ENCODE results near the gene MYOG.

MYOG gene

DNA sequence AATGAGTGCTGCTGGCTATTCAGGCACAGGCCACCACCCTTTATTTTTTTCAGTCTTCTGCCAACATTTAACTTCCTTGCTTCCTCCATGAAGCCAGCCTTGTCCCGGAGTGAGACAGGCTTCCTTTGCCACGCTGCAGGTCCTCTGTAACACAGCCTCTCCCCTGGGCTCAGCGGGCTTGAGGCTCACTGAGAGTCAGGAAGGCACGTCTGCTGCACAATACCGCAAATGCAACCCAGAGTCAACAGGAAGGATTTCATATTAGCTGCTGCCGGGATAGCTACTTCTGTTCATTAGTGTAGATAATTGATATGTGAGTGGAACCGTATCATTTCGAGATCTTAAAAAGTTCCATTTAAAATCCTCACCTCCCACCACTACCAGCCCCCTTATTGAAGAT is 22.5 kb downstream of the MYOG start:
- H3K9ac ChIP-seq (ENCODE audit: insufficient read length, low read depth), result no peak overlapping the region
- no peak overlapping the region for H3K4me3 ChIP-seq (ENCODE audit: insufficient read length, low read depth)
- H3K27me3 ChIP-seq (ENCODE audit: insufficient read depth, insufficient read length), result no peaks in the 10 kb centered on the region
- H3K36me3 ChIP-seq (ENCODE audit: insufficient read depth, insufficient read length, low read length), result peaks cover 28% of the 10 kb centered on the region
- H3K4me1 ChIP-seq (ENCODE audit: insufficient read depth, insufficient read length), result peaks cover 9% of the 10 kb centered on the region
- DNase-seq (ENCODE audit: low read depth, low spot score), result no peak
- no peak for TF ChIP-seq ZNF274 (IDR thresholded peaks at IDR 0.05; ENCODE audit: low read depth, low read length)
- TF ChIP-seq SUZ12 (IDR thresholded peaks at IDR 0.05; ENCODE audit: extremely low read depth, insufficient read depth, insufficient read length), result no peak
- TF ChIP-seq YY1 (IDR thresholded peaks at IDR 0.05; ENCODE audit: insufficient read depth, insufficient read length), result no peak
- peaks cover 10% of the 10 kb centered on the region; the same call in 1 of the 2 replicates for H3K9me3 ChIP-seq (ENCODE audit: insufficient read depth, low read length)

DNA sequence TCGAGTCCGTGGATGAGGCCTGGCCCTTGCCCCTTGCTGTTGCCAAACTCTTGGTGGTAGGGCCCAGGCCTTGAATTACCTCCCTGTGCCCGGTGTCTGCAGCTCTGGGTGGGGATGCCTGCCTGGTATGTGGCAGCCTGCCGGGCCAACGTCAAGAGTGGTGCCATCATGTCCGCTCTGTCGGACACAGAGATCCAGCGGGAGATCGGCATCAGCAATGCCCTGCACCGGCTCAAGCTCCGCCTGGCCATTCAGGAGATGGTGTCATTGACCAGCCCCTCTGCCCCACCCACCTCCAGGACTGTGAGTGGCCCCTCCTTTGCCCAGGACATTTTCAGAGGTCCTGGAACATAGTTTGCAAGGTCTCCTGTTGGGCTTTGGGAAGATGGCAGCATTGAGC is 25.7 kb downstream of the MYOG start:
- no peaks in the 10 kb centered on the region for H3K27me3 ChIP-seq (ENCODE audit: insufficient read depth, insufficient read length)
- no peak for DNase-seq (ENCODE audit: low read depth, low spot score)
- H3K9ac ChIP-seq (ENCODE audit: insufficient read length, low read depth), result no peak overlapping the region
- H3K4me3 ChIP-seq (ENCODE audit: insufficient read length, low read depth), result no peak overlapping the region
- H3K4me1 ChIP-seq (ENCODE audit: insufficient read depth, insufficient read length), result peaks cover 25% of the 10 kb centered on the region
- peaks cover 30% of the 10 kb centered on the region for H3K36me3 ChIP-seq (ENCODE audit: insufficient read depth, insufficient read length, low read length)
- H3K9me3 ChIP-seq (ENCODE audit: insufficient read depth, low read length), result peaks cover 10% of the 10 kb centered on the region; the same call in 1 of the 2 replicates
- TF ChIP-seq SUZ12 (IDR thresholded peaks at IDR 0.05; ENCODE audit: extremely low read depth, insufficient read depth, insufficient read length) (no peak), ZNF274 (IDR thresholded peaks at IDR 0.05; ENCODE audit: low read depth, low read length) (no peak), YY1 (IDR thresholded peaks at IDR 0.05; ENCODE audit: insufficient read depth, insufficient read length) (no peak)

DNA sequence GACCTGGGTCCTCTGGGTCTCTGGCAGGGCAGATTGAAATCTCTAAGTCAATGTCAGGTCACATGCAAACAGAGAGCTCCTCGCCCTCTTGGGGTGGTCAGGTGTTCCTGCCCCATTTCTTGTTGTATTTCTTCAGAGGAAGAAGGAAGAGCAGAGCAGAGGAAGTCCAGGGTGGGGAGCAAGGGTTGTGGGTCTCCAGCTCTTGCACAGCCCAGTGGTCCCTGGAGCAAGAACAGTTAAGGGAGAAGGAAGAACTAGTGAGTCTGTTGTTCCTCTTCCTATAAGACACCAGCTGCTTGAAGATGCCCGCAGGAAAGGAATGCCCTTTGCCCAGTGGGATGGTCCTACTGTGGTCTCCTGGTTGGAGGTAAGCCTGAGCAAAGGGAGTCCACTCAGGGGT is 26.3 kb downstream of the MYOG start:
- peaks cover 25% of the 10 kb centered on the region for H3K4me1 ChIP-seq (ENCODE audit: insufficient read depth, insufficient read length)
- no peaks in the 10 kb centered on the region for H3K27me3 ChIP-seq (ENCODE audit: insufficient read depth, insufficient read length)
- DNase-seq (ENCODE audit: low read depth, low spot score), result no peak
- H3K9ac ChIP-seq (ENCODE audit: insufficient read length, low read depth), result no peak overlapping the region
- no peak overlapping the region for H3K4me3 ChIP-seq (ENCODE audit: insufficient read length, low read depth)
- H3K36me3 ChIP-seq (ENCODE audit: insufficient read depth, insufficient read length, low read length), result peaks cover 30% of the 10 kb centered on the region
- TF ChIP-seq SUZ12 (IDR thresholded peaks at IDR 0.05; ENCODE audit: extremely low read depth, insufficient read depth, insufficient read length), result no peak
- no peak for TF ChIP-seq ZNF274 (IDR thresholded peaks at IDR 0.05; ENCODE audit: low read depth, low read length)
- no peak for TF ChIP-seq YY1 (IDR thresholded peaks at IDR 0.05; ENCODE audit: insufficient read depth, insufficient read length)
- peaks cover 10% of the 10 kb centered on the region; the same call in 1 of the 2 replicates for H3K9me3 ChIP-seq (ENCODE audit: insufficient read depth, low read length)

DNA sequence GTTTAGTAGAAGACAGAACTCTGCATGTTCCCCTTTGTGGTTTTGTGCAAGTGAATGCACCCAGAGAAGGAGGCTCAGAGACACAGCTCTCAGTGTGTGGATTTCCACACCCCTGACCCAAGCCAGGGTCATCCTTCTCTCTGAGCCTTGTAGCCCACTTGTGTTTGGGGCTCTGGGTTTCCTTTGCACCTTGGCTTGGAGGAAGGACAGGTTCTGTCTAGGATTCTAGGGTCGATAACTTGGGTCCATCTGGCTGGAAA is 27.2 kb downstream of the MYOG start:
- Histone ChIP-seq H3K36me3 (ENCODE audit: insufficient read depth, insufficient read length, low read length) (peaks cover 30% of the 10 kb centered on the region), H3K9ac (ENCODE audit: insufficient read length, low read depth) (no peak overlapping the region), H3K4me3 (ENCODE audit: insufficient read length, low read depth) (no peak overlapping the region), H3K4me1 (ENCODE audit: insufficient read depth, insufficient read length) (peaks cover 33% of the 10 kb centered on the region), H3K27me3 (ENCODE audit: insufficient read depth, insufficient read length) (no peaks in the 10 kb centered on the region), H3K9me3 (ENCODE audit: insufficient read depth, low read length) (peaks cover 10% of the 10 kb centered on the region; the same call in 1 of the 2 replicates)
- no peak for DNase-seq (ENCODE audit: low read depth, low spot score)
- TF ChIP-seq SUZ12 (IDR thresholded peaks at IDR 0.05; ENCODE audit: extremely low read depth, insufficient read depth, insufficient read length) (no peak), ZNF274 (IDR thresholded peaks at IDR 0.05; ENCODE audit: low read depth, low read length) (no peak), YY1 (IDR thresholded peaks at IDR 0.05; ENCODE audit: insufficient read depth, insufficient read length) (no peak)

DNA sequence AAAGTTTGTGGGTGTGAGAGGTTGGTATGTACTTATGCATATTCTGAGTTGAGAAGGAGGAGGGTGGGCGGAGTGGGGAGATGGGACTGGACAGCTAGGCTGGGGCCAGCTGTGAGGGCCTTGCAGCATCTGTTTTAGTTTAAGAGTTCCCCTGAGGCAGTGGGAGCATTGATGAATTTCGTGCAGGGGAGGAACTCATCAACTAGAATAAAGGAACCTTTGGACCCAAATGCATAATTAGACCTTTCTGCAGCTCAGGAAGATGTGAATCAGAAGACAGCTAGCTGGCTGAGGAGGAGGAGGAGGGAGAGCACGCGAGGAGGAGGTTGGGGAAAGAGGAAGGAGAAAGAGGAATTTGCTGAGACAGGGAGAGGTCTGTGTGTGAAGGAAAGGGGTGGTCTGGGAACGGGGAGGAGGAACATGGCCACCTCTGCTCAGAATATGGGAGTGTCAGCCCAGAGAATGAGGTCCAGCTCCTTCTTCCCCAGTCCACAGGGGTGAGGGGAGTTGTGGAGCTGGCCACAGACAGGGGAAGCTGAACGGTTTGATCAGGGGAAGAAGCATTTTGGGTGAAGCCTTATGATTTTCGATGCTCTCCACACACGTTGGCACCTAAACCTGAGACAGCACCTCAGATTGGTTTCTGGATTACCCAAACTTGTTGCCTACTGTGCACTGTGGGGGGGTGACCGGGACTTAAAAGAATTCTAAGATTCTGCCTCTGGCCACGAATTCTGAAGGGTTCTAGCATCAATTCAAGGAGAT is 27.7 kb downstream of the MYOG start:
- TF ChIP-seq YY1 (IDR thresholded peaks at IDR 0.05; ENCODE audit: insufficient read depth, insufficient read length) (no peak), SUZ12 (IDR thresholded peaks at IDR 0.05; ENCODE audit: extremely low read depth, insufficient read depth, insufficient read length) (no peak), ZNF274 (IDR thresholded peaks at IDR 0.05; ENCODE audit: low read depth, low read length) (no peak)
- Histone ChIP-seq H3K36me3 (ENCODE audit: insufficient read depth, insufficient read length, low read length) (peaks cover 30% of the 10 kb centered on the region), H3K4me3 (ENCODE audit: insufficient read length, low read depth) (no peak overlapping the region), H3K27me3 (ENCODE audit: insufficient read depth, insufficient read length) (no peaks in the 10 kb centered on the region), H3K4me1 (ENCODE audit: insufficient read depth, insufficient read length) (peaks cover 36% of the 10 kb centered on the region), H3K9me3 (ENCODE audit: insufficient read depth, low read length) (peaks cover 10% of the 10 kb centered on the region; the same call in 1 of the 2 replicates), H3K9ac (ENCODE audit: insufficient read length, low read depth) (no peak overlapping the region)
- no peak for DNase-seq (ENCODE audit: low read depth, low spot score)

DNA sequence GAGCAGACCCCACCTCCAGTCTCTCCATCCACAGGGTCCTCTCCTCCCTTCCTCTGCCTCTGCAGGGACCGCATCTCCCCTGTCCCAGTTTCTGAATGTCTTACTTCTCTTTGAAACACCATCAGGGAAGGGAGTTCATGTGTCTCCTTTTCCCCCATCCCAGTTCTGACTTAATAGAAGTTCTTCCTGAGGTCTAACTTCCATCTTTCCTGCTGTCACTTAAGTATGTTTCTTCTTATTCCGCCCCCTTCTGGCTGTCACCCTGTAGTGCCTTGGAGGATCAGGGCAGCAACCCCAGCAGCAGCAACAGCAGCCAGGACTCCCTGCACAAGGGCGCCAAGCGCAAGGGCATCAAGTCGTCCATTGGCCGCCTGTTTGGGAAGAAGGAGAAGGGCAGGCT is 29.3 kb downstream of the MYOG start:
- no peak for DNase-seq (ENCODE audit: low read depth, low spot score)
- Histone ChIP-seq H3K4me3 (ENCODE audit: insufficient read length, low read depth) (no peak overlapping the region), H3K9ac (ENCODE audit: insufficient read length, low read depth) (no peak overlapping the region), H3K27me3 (ENCODE audit: insufficient read depth, insufficient read length) (no peaks in the 10 kb centered on the region), H3K36me3 (ENCODE audit: insufficient read depth, insufficient read length, low read length) (peaks cover 30% of the 10 kb centered on the region), H3K4me1 (ENCODE audit: insufficient read depth, insufficient read length) (peaks cover 39% of the 10 kb centered on the region), H3K9me3 (ENCODE audit: insufficient read depth, low read length) (peaks cover 10% of the 10 kb centered on the region; the same call in 1 of the 2 replicates)
- TF ChIP-seq SUZ12 (IDR thresholded peaks at IDR 0.05; ENCODE audit: extremely low read depth, insufficient read depth, insufficient read length) (no peak), YY1 (IDR thresholded peaks at IDR 0.05; ENCODE audit: insufficient read depth, insufficient read length) (no peak), ZNF274 (IDR thresholded peaks at IDR 0.05; ENCODE audit: low read depth, low read length) (no peak)

DNA sequence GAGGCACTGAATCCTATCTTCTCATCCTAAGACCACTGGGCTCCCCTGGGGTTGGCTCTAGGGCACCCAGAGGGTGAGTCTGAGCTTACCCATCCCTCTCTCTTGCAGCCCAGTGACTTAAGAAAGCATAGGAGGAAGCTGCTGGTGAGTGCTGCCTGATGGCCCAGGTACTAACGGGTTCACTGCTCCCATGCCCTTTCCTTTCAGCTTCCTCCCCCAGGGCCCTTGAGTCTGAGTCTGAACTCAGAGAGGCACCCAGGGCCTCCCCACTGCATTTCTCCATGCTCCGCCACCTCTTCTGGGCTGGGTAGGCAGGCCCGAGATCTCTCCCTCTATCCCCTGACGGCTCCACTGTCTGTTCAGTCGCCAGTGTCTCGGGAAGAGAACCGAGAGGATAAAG is 29.8 kb downstream of the MYOG start:
- Histone ChIP-seq H3K27me3 (ENCODE audit: insufficient read depth, insufficient read length) (no peaks in the 10 kb centered on the region), H3K9ac (ENCODE audit: insufficient read length, low read depth) (no peak overlapping the region), H3K4me3 (ENCODE audit: insufficient read length, low read depth) (no peak overlapping the region), H3K36me3 (ENCODE audit: insufficient read depth, insufficient read length, low read length) (peaks cover 25% of the 10 kb centered on the region), H3K4me1 (ENCODE audit: insufficient read depth, insufficient read length) (peaks cover 39% of the 10 kb centered on the region), H3K9me3 (ENCODE audit: insufficient read depth, low read length) (peaks cover 5% of the 10 kb centered on the region; the same call in 1 of the 2 replicates)
- TF ChIP-seq ZNF274 (IDR thresholded peaks at IDR 0.05; ENCODE audit: low read depth, low read length), result no peak
- no peak for TF ChIP-seq SUZ12 (IDR thresholded peaks at IDR 0.05; ENCODE audit: extremely low read depth, insufficient read depth, insufficient read length)
- TF ChIP-seq YY1 (IDR thresholded peaks at IDR 0.05; ENCODE audit: insufficient read depth, insufficient read length), result no peak
- DNase-seq (ENCODE audit: low read depth, low spot score), result no peak
